Subcutaneous preadipocyte (primary cell): Measurements from ENCODE around the gene IFITM5. TPM values are rescaled to one million over a fixed set of nuclear protein-coding genes. Genes with fewer than 3 reads are reported as not detected.

Source experiments
- small RNA-seq: library from RNA; depleted of rRNA; stranded (forward); fragments of <200 nt; gene quantifications from one replicate; pipeline ENCODE3, GENCODE V24; 2012
- total RNA-seq: library from RNA; depleted of rRNA; stranded (reverse); fragments of >200 nt; gene quantifications from 2 replicates; pipeline ENCODE4 v1.2.3, GENCODE V29; 2012

IFITM5 gene
- total RNA-seq: not detected in 2 replicates

DNA sequence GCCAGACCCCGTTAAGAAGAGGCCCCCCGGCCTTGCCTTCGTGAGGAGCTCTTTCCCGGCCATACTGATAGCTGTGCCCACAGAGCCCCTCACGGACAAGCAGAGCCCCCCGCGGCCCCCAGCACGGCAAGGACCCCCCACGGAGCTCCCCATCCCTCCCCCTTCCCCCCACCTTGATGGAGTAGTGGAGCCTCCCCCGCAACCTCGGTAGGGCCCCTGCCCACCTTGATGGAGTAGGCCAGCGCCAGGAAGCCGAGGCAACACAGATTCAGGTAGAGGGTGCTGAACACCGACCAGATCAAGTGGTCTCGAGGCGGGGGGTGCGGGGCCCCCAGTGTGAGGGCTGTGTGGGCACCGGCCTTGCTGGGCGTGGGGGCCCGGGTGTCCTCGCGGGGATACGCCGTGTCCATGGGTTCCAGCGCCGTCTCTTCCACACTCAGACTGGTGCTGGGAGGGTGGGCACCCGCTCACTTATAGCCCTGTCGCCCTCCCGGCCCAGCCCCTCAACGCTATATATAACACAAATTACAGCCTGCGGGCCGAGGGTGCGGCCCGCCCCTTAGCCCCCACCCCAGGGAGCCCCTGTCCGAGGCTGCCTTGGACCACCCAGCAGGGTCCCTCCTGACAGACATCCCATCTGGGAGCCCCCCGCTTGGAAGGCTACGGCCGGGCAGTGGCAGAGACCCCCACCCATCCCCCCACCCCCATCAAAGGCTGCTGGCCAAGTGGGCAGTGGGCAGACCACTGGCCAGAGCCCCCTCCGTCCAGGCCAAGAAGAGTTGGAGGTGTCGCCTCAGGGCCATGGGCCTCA lies at the start of gene IFITM5:
TSS of gene IFITM5 (minus strand) at position 446 of the 811 bp plus-strand sequence. CDS start at position 410, 36 bp downstream.

GRCh38 chr11:313787-314553 lies 14.6 kb upstream of the IFITM5 start, which contains the start of gene IFITM1:
TSS of gene IFITM1 (plus strand) at chr11:314040. CDS start at chr11:314171, 131 bp downstream.

DNA sequence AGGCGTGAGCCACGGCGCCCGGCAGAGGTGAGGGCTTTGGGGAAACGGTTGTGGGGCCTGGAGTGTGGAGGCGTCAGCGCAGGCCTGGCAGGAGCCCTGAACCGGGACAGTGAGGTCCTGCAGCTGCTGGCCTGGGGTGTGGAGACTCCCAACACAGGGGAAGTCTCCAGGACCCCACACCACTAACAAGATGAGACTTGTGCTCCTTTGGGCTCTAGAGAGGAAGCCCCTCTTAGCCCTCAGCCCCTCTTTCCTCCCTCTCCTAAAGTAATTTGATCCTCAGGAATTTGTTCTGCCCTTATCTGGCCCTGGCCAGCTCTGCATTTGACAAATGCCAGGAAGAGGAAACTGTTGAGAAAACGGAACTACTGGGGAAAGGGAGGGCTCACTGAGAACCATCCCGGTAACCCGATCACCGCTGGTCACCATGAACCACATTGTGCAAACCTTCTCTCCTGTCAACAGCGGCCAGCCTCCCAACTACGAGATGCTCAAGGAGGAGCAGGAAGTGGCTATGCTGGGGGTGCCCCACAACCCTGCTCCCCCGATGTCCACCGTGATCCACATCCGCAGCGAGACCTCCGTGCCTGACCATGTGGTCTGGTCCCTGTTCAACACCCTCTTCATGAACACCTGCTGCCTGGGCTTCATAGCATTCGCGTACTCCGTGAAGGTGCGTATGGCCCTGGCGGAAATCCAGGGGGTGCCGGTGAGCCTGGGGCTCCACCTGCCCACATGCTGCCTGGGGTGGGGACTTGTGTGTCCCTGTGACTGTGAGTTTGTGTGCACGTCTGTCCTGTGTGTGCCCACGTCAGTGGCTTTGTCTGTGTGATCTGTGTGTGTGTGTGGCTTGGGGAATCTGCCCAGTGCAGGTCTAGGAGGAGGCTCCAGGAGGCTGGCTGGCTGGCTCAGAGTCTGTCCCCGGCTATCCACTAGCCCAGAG lies 8.7 kb upstream of the IFITM5 start, which contains the start of gene IFITM2:
TSS of gene IFITM2 (plus strand) at position 51 of the 943 bp plus-strand sequence. CDS start at position 428, 377 bp downstream.

DNA sequence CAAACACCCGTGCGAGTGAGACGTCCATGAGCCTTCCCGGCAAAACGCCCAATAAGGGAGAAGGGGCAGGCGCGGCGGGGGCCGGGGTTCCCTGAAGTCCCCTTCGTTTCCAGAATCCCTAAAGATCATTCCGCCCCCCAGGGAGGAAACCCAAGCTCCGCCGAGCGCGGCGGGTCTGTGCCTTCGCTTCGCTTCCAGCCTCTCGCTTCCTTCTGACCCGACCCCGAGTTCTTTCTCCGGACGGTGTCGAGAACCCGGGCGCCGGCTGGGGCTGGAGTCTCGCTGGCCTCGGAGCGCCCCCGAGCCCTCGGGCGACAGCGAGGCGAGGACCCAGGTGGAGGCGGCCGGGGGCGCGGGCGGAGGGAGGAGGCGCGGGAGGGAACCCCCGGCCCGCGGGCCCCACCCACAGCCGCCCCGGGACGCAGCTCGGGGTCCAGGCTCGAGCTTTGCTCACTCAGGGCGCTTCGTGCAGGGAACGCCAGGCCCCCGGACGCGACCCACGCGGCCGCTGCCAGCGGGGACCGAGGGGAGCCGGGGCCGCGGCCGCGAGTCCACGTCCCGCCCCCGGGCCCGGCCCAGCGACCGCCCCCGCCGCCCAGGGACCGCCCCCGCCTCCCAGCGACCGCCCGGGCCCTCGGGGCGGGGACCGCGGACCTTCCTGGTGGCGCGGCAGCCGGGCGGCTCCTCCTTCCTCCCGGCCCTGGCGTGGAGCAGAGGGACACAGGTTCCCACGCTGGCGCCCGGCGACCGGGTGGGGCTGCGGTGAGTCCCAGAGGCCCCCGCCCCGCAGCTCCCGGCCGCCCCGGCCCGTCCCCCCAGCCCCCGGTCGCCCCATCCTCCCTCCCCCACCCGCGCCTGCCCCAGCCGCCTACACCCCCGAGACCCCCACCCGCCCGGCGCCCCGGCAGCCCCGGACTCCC lies 10.6 kb downstream of the IFITM5 start, which contains the start of gene PGGHG:
TSS of gene PGGHG (plus strand) at position 649 of the 920 bp plus-strand sequence. CDS start 691 bp downstream, outside the sequence.

DNA sequence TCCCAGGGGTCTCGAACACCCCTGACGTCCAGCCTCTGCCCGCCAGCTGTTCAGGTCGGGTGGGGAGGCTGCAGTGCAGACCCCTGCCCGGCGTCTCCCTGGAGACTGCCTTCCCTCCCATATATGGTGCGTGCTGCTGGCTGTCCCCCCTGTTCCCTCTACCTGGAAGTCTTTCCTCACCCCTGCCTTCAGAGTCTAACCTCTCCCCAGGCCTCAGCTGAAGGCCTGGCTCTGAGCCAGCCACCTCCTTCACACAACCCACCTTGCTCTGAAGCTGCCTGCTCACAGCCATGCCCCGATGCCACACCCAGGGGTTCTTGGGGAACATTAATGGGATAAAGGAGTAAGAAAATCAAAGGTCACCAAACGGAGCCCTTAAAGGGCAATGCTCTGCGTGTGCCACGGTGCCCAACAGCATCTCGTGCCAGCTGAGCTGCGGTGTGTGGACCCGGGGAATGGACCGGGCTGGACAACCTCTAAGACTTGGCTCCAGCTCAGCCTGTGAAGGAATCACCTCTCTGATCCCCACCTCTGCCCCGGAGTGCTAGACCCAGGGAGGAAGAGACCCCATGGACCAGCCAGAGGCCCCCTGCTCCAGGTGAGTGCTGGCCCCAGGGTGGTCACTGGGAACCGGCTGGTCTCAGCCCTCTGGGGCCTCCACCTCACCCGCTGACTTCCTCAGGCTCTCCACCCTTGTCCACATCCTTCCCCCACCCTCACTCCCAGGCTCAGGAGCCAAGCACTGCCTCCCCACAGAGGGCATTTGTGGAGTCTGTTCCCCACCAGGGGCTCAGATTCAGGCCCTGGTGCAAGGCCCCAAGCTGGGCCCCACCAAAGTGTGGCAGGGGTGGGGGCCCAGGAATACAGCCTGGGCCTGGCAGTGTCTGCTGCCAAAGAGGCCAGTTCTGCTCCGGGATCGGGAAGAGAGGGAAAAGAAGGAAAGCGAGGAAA lies 21.1 kb downstream of the IFITM5 start, which contains the start of gene NLRP6:
TSS of gene NLRP6 (plus strand) at position 407 of the 951 bp plus-strand sequence. CDS start at position 570, 163 bp downstream.

Small RNA genes within 50 kb of the gene (small RNA-seq; reads per million reads assigned to genes)
- gene AC136475.6: not detected

Other genes starting within 250 kb of the IFITM5 start
- not detected in 2 replicates for gene SCGB1C1, start 106.4 kb downstream of the IFITM5 start, total RNA-seq
- 16.4 and 17.3 TPM in 2 replicates for gene BET1L, start 92.1 kb downstream of the IFITM5 start, total RNA-seq
- gene RIC8A, start 91.8 kb downstream of the IFITM5 start, total RNA-seq: 95.9 and 130 TPM in 2 replicates
- 8.0 and 11.8 TPM in 2 replicates for gene SIRT3, start 63.2 kb downstream of the IFITM5 start, total RNA-seq
- gene PSMD13, start 62.5 kb downstream of the IFITM5 start, total RNA-seq: 117 TPM in 2 replicates
- gene NLRP6, start 21.1 kb downstream of the IFITM5 start, total RNA-seq: under 0.01 TPM in 1 of 2 replicates, not detected in the other
- 11.0 and 11.7 TPM in 2 replicates for gene PGGHG, start 10.4 kb downstream of the IFITM5 start, total RNA-seq
- gene IFITM2, start 8.3 kb upstream of the IFITM5 start, total RNA-seq: 62.6 and 170 TPM in 2 replicates
- gene IFITM1, start 14.5 kb upstream of the IFITM5 start, total RNA-seq: 9.6 and 32.7 TPM in 2 replicates
- 60.0 and 93.0 TPM in 2 replicates for gene IFITM3, start 21.3 kb upstream of the IFITM5 start, total RNA-seq
- gene B4GALNT4, start 70.0 kb upstream of the IFITM5 start, total RNA-seq: 0.59 and 0.73 TPM in 2 replicates
- gene PKP3, start 94.7 kb upstream of the IFITM5 start, total RNA-seq: 1.8 and 2.5 TPM in 2 replicates
- gene SIGIRR, start 115.5 kb upstream of the IFITM5 start, total RNA-seq: 18.6 and 18.7 TPM in 2 replicates
- under 0.01 TPM in 1 of 2 replicates, not detected in the other for gene ANO9, start 142.5 kb upstream of the IFITM5 start, total RNA-seq
- 29.4 and 36.2 TPM in 2 replicates for gene PTDSS2, start 150.8 kb upstream of the IFITM5 start, total RNA-seq
- gene RNH1, start 207.7 kb upstream of the IFITM5 start, total RNA-seq: 425 and 460 TPM in 2 replicates
- gene HRAS, start 236.1 kb upstream of the IFITM5 start, total RNA-seq: 50.2 and 54.0 TPM in 2 replicates
- gene LRRC56, start 238.0 kb upstream of the IFITM5 start, total RNA-seq: 0.20 and 0.37 TPM in 2 replicates